Upper lobe of right lung (tissue), 1 donor: ENCODE measurements around the gene LYSET. TPM values are rescaled to one million over a fixed set of nuclear protein-coding genes. Genes with fewer than 3 reads are reported as not detected.
"Not testable (repeated sequence)": the region's sequence is repeated elsewhere in the genome, so short reads cannot be mapped to it uniquely, and the experiment has no call there.

Experiments
- ATAC-seq: fragments of 200-7000 bp; cut with Tn5 transposase; one replicate; pipeline ENCODE4 v1.9.1; 2020; ENCODE audit warnings: mild to moderate bottlenecking, moderate library complexity
- DNase-seq: peaks from one replicate; pipeline ENCODE4 v3.0.0-alpha.2; 2020
- H3K27ac ChIP-seq: fragments of 200-600 bp; one replicate; pipeline ENCODE4 v1.8.0; 2022
- H3K27me3 ChIP-seq: fragments of 200-600 bp; one replicate; pipeline ENCODE4 v1.8.0; 2022; ENCODE audit warnings: mild to moderate bottlenecking
- H3K36me3 ChIP-seq: fragments of 200-600 bp; one replicate; pipeline ENCODE4 v1.8.0; 2022
- H3K4me1 ChIP-seq: fragments of 200-600 bp; one replicate; pipeline ENCODE4 v1.8.0; 2022
- H3K4me3 ChIP-seq: fragments of 200-600 bp; one replicate; pipeline ENCODE4 v1.8.0; 2022; ENCODE audit warnings: mild to moderate bottlenecking
- H3K9me3 ChIP-seq: fragments of 200-600 bp; one replicate; pipeline ENCODE4 v1.8.0; 2022
- intact Hi-C: fragments of 100-400 bp; cut with DNase I; formaldehyde crosslinking; loops from one replicate; pipeline ENCODE4 v1.11.0; 2022
- long read RNA-seq: library from polyadenylated mRNA; unstranded; transcript quantifications from one replicate; pipeline ENCODE4 v2.0.0, GENCODE V29; 2021
- total RNA-seq: library from RNA; stranded (reverse); fragmentation: NEBNext Ultra II Directional; extraction: Animal tissue kit (Norgen Biotek cat#: 25700); gene quantifications from one replicate; pipeline ENCODE4 v1.2.1, GENCODE V29; 2021
- TF ChIP-seq, protein P1 (sequence below): fragments of 200-600 bp; IDR thresholded peaks from one replicate; pipeline ENCODE4 v1.8.0; 2022; ENCODE audit warnings: antibody characterized with exemption
- donor health status: DM: no; HTN: yes; CAD: no; lungs with severe emphysema.

The LYSET gene, protein sequence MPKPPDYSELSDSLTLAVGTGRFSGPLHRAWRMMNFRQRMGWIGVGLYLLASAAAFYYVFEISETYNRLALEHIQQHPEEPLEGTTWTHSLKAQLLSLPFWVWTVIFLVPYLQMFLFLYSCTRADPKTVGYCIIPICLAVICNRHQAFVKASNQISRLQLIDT
- total RNA-seq, result 33.0 TPM
- long read RNA-seq, transcript TMEM251-201 (2 exons, 909 nt), result minor isoform, 14 of 36 reads
- long read RNA-seq, transcript TMEM251-202 (2 exons, 1,303 nt), result major isoform, 22 of 36 reads
- long read RNA-seq, partial matches to known transcripts, result 0 of 36 reads
- long read RNA-seq, other reads (novel, unspliced or antisense), result 0 of 36 reads

DNA sequence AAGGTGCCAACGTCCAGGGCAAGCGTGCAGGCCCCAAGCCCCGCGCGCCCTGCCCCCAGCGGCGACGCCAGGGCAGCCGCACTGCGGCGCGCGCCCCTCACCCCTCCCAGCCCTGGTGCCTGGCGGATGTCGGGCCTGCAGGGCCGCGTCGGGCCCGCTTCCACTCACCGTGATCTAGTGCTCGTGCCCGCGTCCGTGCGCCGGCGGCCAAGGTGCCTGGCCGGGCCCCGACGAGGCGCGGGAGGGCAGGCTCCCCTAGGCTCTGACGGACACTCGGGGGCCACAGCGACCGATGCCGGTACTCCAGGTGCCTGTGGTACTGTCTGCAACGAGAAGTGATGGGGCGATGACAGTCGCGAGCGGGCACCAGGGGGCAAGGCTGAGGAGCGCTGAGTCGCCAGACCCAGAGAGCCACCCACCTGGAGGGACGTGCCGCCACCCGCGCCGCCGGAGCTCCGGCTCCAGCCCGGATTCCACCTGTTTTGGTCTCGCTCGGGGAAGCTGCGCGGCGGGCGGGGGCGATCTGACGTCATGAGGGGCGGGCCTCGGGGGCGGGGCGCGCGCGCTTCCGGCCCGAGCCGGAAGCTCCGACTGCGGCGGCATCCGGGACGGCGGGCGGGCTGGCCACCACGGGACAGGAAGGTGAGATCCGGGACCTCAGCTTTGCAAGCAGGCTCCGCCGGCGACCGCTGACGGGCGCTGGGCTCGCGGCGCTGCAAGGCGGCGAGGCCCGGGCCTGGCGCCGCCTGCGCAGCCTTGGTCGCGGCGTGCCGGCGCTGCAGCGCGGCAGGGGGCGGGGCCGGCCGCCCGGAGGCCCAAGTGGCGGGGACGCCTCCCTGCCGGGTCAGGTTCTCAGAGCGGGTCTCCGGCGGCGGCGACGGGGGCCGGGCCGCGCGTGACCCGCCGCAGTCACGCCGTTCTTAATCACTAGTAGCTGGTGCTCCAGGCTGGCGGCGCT lies at the start of gene LYSET, which contains the start of gene MOAP1:
Gene LYSET (plus strand): TSS at position 927 of the 958 bp plus-strand sequence. CDS start 89 bp downstream, outside the sequence.
Gene MOAP1 (minus strand): TSS at position 507 of the 958 bp plus-strand sequence. CDS start 655 bp downstream, outside the sequence.
- Histone ChIP-seq H3K9me3 (no peaks in the 10 kb centered on the region), H3K36me3 (peaks cover 33% of the 10 kb centered on the region), H3K27me3 (no peaks in the 10 kb centered on the region), H3K4me3 (peak within 1 kb of the TSS; percentile 95), H3K27ac (peak within 1 kb of the TSS; percentile 97), H3K4me1 (peaks cover 26% of the 10 kb centered on the region)
- DNase-seq (peak; percentile 95), ATAC-seq (peak; percentile 93)
- TF ChIP-seq, protein P1, sequence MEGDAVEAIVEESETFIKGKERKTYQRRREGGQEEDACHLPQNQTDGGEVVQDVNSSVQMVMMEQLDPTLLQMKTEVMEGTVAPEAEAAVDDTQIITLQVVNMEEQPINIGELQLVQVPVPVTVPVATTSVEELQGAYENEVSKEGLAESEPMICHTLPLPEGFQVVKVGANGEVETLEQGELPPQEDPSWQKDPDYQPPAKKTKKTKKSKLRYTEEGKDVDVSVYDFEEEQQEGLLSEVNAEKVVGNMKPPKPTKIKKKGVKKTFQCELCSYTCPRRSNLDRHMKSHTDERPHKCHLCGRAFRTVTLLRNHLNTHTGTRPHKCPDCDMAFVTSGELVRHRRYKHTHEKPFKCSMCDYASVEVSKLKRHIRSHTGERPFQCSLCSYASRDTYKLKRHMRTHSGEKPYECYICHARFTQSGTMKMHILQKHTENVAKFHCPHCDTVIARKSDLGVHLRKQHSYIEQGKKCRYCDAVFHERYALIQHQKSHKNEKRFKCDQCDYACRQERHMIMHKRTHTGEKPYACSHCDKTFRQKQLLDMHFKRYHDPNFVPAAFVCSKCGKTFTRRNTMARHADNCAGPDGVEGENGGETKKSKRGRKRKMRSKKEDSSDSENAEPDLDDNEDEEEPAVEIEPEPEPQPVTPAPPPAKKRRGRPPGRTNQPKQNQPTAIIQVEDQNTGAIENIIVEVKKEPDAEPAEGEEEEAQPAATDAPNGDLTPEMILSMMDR, result peak; percentile 37
- intact Hi-C loops, result no loop called here

DNA sequence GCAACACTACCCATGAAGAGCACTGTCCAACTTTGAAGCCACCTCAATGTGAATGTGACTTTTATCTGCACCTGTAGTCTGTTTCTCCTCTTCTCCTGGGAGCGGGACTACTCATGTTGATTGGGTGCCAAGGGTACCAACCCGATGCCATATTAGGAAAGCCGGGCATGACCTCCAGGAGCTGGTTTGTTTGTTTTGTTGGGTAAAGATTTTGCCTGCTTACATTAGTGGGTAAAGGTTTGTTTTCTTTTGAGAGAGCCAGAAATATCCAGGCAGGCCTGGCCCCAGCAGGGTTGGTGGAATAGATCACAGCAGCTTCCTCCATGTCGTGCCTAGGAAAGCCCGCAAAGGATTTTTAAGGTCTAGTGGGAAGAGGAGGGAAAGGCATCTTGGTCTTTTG lies 49.7 kb upstream of the LYSET start:
- no peak overlapping the region for H3K4me3 ChIP-seq
- H3K27ac ChIP-seq, result no peak overlapping the region
- intact Hi-C loops, result loop anchor here (10.0 kb wide), 1 partner anchor 181 kb away; no protein-coding TSS in a partner anchor
- TF ChIP-seq, protein P1, result no peak
- H3K4me1 ChIP-seq, result peaks cover 13% of the 10 kb centered on the region
- ATAC-seq (no peak), DNase-seq (no peak)
- H3K27me3 ChIP-seq, result no peaks in the 10 kb centered on the region
- no peaks in the 10 kb centered on the region for H3K9me3 ChIP-seq
- H3K36me3 ChIP-seq, result no peaks in the 10 kb centered on the region

DNA sequence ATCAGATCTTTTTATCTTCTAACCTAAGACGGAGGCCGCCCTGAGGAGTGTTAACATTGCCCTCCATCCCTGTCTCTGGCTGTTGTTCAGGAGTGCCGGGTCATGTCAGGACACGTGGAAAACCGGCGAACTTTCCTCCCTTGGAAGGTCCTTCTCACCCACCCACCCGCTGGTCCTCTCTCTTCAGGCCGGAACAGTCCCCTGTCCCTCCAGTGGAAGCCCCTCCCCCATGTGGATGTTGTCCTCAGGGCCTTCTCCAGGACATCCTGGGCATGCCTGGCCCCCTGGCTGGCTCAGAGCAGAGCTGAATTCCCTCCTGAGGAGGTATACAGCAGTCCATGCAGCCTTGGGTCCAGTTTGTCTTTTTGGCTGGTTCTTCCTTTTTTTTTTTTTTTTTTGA lies 49.1 kb upstream of the LYSET start:
- no peaks in the 10 kb centered on the region for H3K9me3 ChIP-seq
- H3K27me3 ChIP-seq, result no peaks in the 10 kb centered on the region
- ATAC-seq (no peak), DNase-seq (no peak)
- H3K4me1 ChIP-seq, result peaks cover 13% of the 10 kb centered on the region
- no peak overlapping the region for H3K27ac ChIP-seq
- H3K36me3 ChIP-seq, result no peaks in the 10 kb centered on the region
- TF ChIP-seq, protein P1, result no peak
- intact Hi-C loops, result loop anchor here (10.0 kb wide), 1 partner anchor 181 kb away; no protein-coding TSS in a partner anchor
- no peak overlapping the region for H3K4me3 ChIP-seq

DNA sequence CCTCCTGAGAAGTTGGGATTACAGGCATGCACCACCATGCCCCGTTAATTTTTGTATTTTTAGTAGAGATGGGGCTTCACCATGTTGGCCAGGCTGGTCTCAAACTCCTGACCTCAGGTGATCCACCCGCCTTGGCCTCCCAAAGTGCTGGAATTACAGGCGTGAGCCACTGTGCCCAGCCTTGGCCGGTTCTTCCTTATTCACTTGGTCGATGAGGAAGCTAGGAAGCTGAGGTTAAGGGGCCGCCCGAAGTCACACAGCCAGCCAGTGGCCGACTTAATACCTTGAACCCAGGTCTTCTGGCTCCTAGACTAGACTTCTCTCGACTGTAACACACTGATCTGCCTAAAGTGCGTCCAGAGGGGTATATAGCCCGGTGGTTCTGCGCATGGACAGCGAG lies 48.6 kb upstream of the LYSET start:
- not testable (repeated sequence) for H3K4me3 ChIP-seq, DNase-seq, H3K36me3 ChIP-seq, H3K27ac ChIP-seq, H3K9me3 ChIP-seq, H3K27me3 ChIP-seq
- peaks cover 13% of the 10 kb centered on the region for H3K4me1 ChIP-seq
- peak; percentile 11 for ATAC-seq
- intact Hi-C loops, result loop anchor here (10.0 kb wide), 1 partner anchor 182 kb away; no protein-coding TSS in a partner anchor

DNA sequence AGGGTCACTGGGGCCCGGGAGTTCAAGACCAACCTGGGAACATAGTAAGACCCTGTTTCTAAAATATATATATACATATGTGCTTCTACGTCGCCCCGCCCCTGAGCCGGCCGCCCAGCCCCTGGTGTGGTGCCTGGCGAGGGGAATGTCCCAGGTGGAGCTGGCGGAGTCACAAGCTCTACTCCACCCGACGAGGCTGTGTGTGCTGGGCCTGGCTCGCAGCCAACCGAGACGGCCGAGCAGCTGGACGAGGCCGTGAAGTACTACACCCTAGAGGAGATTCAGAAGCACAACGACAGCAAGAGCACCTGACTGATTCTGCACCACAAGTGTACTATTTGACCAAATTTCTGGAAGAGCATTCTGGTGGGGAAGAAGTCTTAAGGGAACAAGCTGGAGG lies 47.3 kb upstream of the LYSET start:
- no peaks in the 10 kb centered on the region for H3K36me3 ChIP-seq
- intact Hi-C loops, result loop anchor here (10.0 kb wide), 1 partner anchor 183 kb away; no protein-coding TSS in a partner anchor
- no peaks in the 10 kb centered on the region for H3K27me3 ChIP-seq
- peaks cover 5% of the 10 kb centered on the region for H3K4me1 ChIP-seq
- H3K9me3 ChIP-seq, result no peaks in the 10 kb centered on the region
- TF ChIP-seq, protein P1, result peak; percentile 15
- DNase-seq (peak; percentile 86), ATAC-seq (peak; percentile 77)
- H3K27ac ChIP-seq, result no peak overlapping the region
- H3K4me3 ChIP-seq, result no peak overlapping the region
